Breast epithelium (tissue), 3 donors: ENCODE measurements around the gene PSMA1.

Source experiments
- CTCF ChIP-seq, 3 donors: fragments of 450-650 bp; IDR thresholded peaks; one replicate each; pipeline ENCODE4 v1.5.1; 2016 to 2017; ENCODE audit warnings: antibody characterized with exemption in 3 of 3, mild to moderate bottlenecking in 3 of 3, moderate library complexity in 3 of 3
- POLR2AphosphoS5 ChIP-seq, 3 donors: sonication (generic); formaldehyde crosslinking; IDR thresholded peaks; one replicate each; pipeline ENCODE4 v1.6.1; 2017; ENCODE audit warnings: antibody characterized with exemption in 3 of 3

DNA sequence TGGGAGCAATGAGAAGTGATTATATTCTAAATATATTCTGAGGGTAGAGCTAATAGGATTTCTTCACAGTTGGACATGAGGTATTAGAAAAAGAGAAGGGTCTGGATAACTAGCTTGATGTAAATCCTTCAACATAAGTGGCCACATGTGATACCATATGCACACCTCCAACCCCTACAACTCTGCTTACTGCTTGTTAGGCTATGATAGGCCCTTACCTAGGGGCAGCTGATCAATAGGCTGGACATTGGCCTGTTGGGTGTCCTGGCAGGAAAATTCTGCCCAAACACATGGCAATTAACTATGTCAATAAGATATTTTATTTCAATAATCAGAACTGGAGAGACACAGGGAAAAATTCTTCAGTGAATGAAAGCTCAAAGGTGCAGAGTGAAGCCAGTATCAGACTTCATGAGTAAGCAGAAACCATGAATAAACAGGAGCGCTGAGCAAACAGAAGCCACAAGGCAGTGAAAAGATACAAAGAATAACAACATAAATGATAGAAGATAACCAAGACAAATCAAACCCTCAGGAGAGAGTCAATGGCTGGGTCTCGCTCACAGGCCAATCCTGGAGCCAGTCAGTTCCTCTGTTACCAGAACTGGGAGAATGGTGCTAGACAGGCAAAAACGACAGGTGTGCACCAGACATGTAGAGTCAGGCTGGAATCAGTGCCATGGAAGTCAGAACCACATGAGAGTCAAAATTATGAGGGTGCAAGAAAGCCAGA, 46.3 kb upstream of the PSMA1 start:
- TF ChIP-seq CTCF (IDR thresholded peaks at IDR 0.05) (no peak), POLR2AphosphoS5 (IDR thresholded peaks at IDR 0.05) (no peak)
